Spinal cord (tissue), 10 donors: ENCODE data around the gene UNCX. TPM values are rescaled to one million over a fixed set of nuclear protein-coding genes. Genes with fewer than 3 reads are reported as not detected.

Experiments
- DNase-seq, 6 donors: peaks; one replicate each; pipeline versions ENCODE4 v3.0.0 to v3.0.0-alpha.2; 2013 to 2015; ENCODE audit warnings: low spot score in 6 of 6, low read depth in 4 of 6
- H3K27ac ChIP-seq: one replicate; pipeline ENCODE4 v1.5.1; 2013; ENCODE audit warnings: low read depth, low read length, control low read depth
- H3K27me3 ChIP-seq: one replicate; pipeline ENCODE4 v1.6.1; 2013; ENCODE audit warnings: low read length; ENCODE audit not compliant: control insufficient read depth, insufficient read depth
- H3K36me3 ChIP-seq: one replicate; pipeline ENCODE4 v1.6.1; 2013; ENCODE audit warnings: low read length; ENCODE audit not compliant: control insufficient read depth, insufficient read depth
- H3K4me1 ChIP-seq: one replicate; pipeline ENCODE4 v1.6.1; 2013; ENCODE audit warnings: low read length; ENCODE audit not compliant: control insufficient read depth, insufficient read depth
- H3K4me3 ChIP-seq: one replicate; pipeline ENCODE4 v1.5.1; 2013; ENCODE audit warnings: low read depth, low read length, control low read depth
- H3K9me3 ChIP-seq: one replicate; pipeline ENCODE4 v1.6.1; 2013; ENCODE audit warnings: low read length; ENCODE audit not compliant: control insufficient read depth, insufficient read depth
- WGBS: methylation state at CpG from one replicate; pipeline ENCODE4 v1.1.5; 2013; ENCODE audit warnings: missing lambda C conversion rate; ENCODE audit not compliant: insufficient coverage; 5-methylcytosine and 5-hydroxymethylcytosine counted together
- polyA plus RNA-seq, 2 donors: library from polyadenylated mRNA; unstranded; fragments of 120-200 nt; gene quantifications; one replicate each; pipeline ENCODE4 v1.2.1, GENCODE V29; 2013; ENCODE audit not compliant: insufficient read length in 2 of 2
- total RNA-seq, 2 donors: library from RNA; depleted of rRNA in 1 of 2; stranded (reverse); fragments of 120-200 nt in 1 of 2; fragments of >200 nt in 1 of 2; gene quantifications; one replicate each; pipeline versions ENCODE4 v1.2.3 to v1.2.4, GENCODE V29; 2013 to 2014
- donor health status: healthy.

The UNCX gene
- total and polyA plus RNA-seq, 4 donors, result 0.69 to 3.9 (median 2.8) TPM

DNA sequence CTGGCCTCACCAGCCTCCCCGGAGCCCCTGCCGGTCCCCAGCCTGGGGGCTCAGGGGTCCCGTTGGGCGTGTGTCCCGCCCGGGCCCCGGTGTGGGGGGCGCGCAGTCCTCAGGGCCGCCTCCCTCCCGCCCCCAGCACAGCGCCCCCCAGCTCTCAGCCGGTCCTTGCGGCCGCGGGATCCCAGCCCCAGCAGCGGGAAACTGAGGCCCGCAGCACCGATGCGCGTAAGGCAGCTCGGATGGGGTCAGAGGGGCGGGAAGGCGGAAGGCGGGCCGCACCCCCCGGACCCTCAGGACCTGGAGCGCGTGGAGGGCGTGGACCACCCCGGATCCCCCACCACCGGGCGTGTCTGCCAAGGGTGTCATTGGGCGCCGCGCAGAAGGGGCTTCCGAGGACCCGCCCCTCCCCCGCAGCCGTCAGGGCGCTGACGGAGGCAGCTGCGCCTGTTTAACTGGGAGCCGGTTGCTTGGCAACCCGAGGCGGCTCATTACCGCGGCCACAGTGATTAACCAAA lies 14.9 kb downstream of the UNCX start:
- Histone ChIP-seq H3K4me3 (no peak overlapping the region), H3K27ac (no peak overlapping the region), H3K9me3 (no peaks in the 10 kb centered on the region), H3K27me3 (peaks cover 94% of the 10 kb centered on the region), H3K36me3 (no peaks in the 10 kb centered on the region), H3K4me1 (peaks cover 40% of the 10 kb centered on the region)
- DNase-seq, result peak in 2 of 6 donors; percentile 89 to 94
- WGBS, result under 1% methylated on average over 43 of the region's 48 CpGs

DNA sequence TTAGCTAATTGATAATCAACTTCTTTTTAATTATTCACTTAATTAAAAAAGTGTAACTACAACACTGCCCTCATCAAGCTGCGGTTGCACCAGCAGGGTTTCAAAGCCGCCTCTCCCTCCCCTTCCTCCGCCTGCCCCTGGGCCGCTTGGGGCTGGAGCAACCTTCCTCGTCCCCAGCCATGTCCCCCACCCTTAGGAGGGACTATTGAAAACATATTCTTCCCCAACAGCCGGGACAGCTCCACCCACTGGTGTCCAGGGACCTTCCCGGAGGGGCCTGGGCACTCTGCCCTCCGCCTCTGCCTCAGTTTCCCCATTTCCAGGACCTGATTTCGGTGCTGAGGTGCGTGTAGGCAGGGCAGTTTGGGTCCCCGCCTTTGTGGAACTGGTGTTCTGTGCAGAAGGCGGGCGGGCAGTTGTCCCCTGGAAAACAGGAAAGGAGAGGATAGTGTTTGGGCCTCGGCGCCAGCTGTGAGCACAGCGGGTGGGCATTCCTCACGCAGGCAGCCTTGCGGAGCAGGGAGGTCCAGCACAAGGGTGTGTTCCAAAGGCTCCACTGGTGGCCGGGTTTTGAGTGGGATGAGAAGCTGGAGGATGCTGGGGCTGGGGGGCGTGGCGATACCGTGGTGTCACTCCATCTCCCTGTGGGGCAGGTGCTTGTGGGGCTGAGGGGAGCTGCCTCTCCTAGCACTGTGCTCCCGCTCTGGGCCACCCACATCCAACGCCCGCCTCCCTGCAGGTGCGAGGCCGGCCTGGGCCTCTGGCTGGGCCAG lies 15.7 kb downstream of the UNCX start:
- peaks cover 35% of the 10 kb centered on the region for H3K4me1 ChIP-seq
- no peaks in the 10 kb centered on the region for H3K9me3 ChIP-seq
- H3K36me3 ChIP-seq, result no peaks in the 10 kb centered on the region
- peaks cover 92% of the 10 kb centered on the region for H3K27me3 ChIP-seq
- DNase-seq, result peak in 1 of 6 donors; percentile 12
- WGBS, result 6% methylated on average over 22 of the region's 27 CpGs
- no peak overlapping the region for H3K27ac ChIP-seq
- no peak overlapping the region for H3K4me3 ChIP-seq

- Histone ChIP-seq H3K27me3 (peaks cover 92% of the 10 kb centered on the region), H3K4me3 (no peak overlapping the region), H3K36me3 (no peaks in the 10 kb centered on the region), H3K27ac (no peak overlapping the region), H3K4me1 (peaks cover 32% of the 10 kb centered on the region), H3K9me3 (no peaks in the 10 kb centered on the region)
- 2% methylated on average over 6 of the region's 26 CpGs for WGBS
- DNase-seq, result no peak
These were observed 16.4 kb downstream of the UNCX start for GRCh38 chr7:1248916-1249581.

GRCh38 chr7:1249731-1250130 lies 17.1 kb downstream of the UNCX start:
- Histone ChIP-seq H3K27ac (no peak overlapping the region), H3K4me3 (no peak overlapping the region), H3K9me3 (no peaks in the 10 kb centered on the region), H3K27me3 (peaks cover 91% of the 10 kb centered on the region), H3K4me1 (peaks cover 36% of the 10 kb centered on the region), H3K36me3 (no peaks in the 10 kb centered on the region)
- WGBS, result 11% methylated on average over 11 of the region's 14 CpGs
- DNase-seq, result no peak

- H3K36me3 ChIP-seq, result no peaks in the 10 kb centered on the region
- no peak overlapping the region for H3K27ac ChIP-seq
- DNase-seq, result no peak
- H3K9me3 ChIP-seq, result no peaks in the 10 kb centered on the region
- H3K27me3 ChIP-seq, result peaks cover 91% of the 10 kb centered on the region
- 88% methylated on average over 8 of the region's 8 CpGs for WGBS
- H3K4me3 ChIP-seq, result no peak overlapping the region
- H3K4me1 ChIP-seq, result peaks cover 44% of the 10 kb centered on the region
These were observed 18.2 kb downstream of the UNCX start for GRCh38 chr7:1250901-1251300.

- Histone ChIP-seq H3K36me3 (no peaks in the 10 kb centered on the region), H3K27me3 (peaks cover 88% of the 10 kb centered on the region), H3K4me1 (peaks cover 37% of the 10 kb centered on the region), H3K9me3 (no peaks in the 10 kb centered on the region), H3K27ac (no peak overlapping the region), H3K4me3 (no peak overlapping the region)
- 57% methylated on average over 16 of the region's 25 CpGs for WGBS
- peak in 1 of 6 donors; percentile 13 for DNase-seq
These were observed 19.3 kb downstream of the UNCX start for GRCh38 chr7:1251796-1252539.

GRCh38 chr7:1252540-1253090 lies 19.9 kb downstream of the UNCX start:
- WGBS, result 81% methylated on average over 14 of the region's 17 CpGs

DNA sequence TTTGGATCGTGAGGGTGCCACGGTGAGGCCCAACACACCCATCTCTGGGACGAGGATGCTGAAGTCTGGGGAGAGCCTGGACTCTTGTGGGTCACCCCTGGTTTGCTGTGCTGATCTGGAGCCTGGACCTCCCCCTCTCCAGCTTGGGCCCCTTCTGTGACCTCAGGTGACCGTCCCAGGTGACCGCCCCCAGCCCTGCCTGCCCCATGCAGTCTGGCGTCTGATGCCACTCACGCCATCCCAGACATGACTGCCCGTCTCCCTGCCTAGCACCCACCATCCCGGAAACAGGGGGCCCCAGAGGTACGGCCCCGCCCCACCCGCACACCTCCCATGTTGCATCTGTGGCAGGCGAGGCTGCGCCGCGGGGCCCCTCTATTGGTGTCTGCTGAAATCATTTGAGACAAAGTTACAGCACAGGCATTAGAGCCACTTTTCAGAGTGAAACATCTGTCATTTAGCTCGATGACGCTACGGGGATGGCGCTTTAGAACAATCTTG lies 21.1 kb downstream of the UNCX start:
- peak in 1 of 6 donors; percentile 66 for DNase-seq
- Histone ChIP-seq H3K36me3 (no peaks in the 10 kb centered on the region), H3K27me3 (peaks cover 72% of the 10 kb centered on the region), H3K4me3 (no peak overlapping the region), H3K4me1 (peaks cover 23% of the 10 kb centered on the region), H3K27ac (no peak overlapping the region), H3K9me3 (no peaks in the 10 kb centered on the region)
- WGBS, result 50% methylated on average over 18 of the region's 20 CpGs

More at GRCh38 chr7:1252540-1253090, 19.9 kb downstream of the UNCX start:
- no peak for DNase-seq
- Histone ChIP-seq H3K36me3 (no peaks in the 10 kb centered on the region), H3K27ac (no peak overlapping the region), H3K27me3 (peaks cover 83% of the 10 kb centered on the region), H3K4me1 (peaks cover 34% of the 10 kb centered on the region), H3K9me3 (no peaks in the 10 kb centered on the region), H3K4me3 (no peak overlapping the region)
